Kidney (tissue), 14 donors: Measurements from ENCODE around the gene ZNF786. TPM values are rescaled to one million over a fixed set of nuclear protein-coding genes. Genes with fewer than 3 reads are reported as not detected.

Experiments used
- DNase-seq, 5 donors: peaks; one replicate each; pipeline ENCODE4 v3.0.0-alpha.2; 2013 to 2020
- FAIRE-seq: peaks from 2 replicates; lab custom pipeline; 2012; peaks lifted over from hg19 to GRCh38; lab: Jason Lieb, UNC
- H3K27ac ChIP-seq, 2 donors: one replicate each; pipeline ENCODE4 v1.7.0; 2013; ENCODE audit warnings: low read depth in 2 of 2, low read length in 2 of 2, inconsistent platforms in 1 of 2
- H3K27me3 ChIP-seq: one replicate; pipeline ENCODE4 v1.7.1; 2013; ENCODE audit warnings: low read length, inconsistent platforms; ENCODE audit not compliant: control insufficient read depth, insufficient read depth
- H3K36me3 ChIP-seq, 3 donors: one replicate each; pipeline versions ENCODE4 v1.7.0 to v1.7.1; 2013; ENCODE audit warnings: low read length in 3 of 3, control low read depth in 1 of 3, inconsistent platforms in 1 of 3; ENCODE audit not compliant: insufficient read depth in 3 of 3, control insufficient read depth in 2 of 3
- H3K4me1 ChIP-seq, 3 donors: one replicate each; pipeline versions ENCODE4 v1.7.0 to v1.7.1; 2013; ENCODE audit warnings: low read length in 3 of 3, inconsistent platforms in 1 of 3, low read depth in 1 of 3; ENCODE audit not compliant: control insufficient read depth in 2 of 3, insufficient read depth in 2 of 3
- H3K4me3 ChIP-seq, 3 donors: one replicate each; pipeline versions ENCODE4 v1.7.0 to v1.8.1; 2013; ENCODE audit warnings: low read length in 3 of 3, control low read depth in 1 of 3, inconsistent platforms in 1 of 3
- H3K9ac ChIP-seq, 3 donors: one replicate each; pipeline versions ENCODE4 v1.7.0 to v1.7.1; 2013; ENCODE audit warnings: low read length in 3 of 3, control low read depth in 1 of 3, inconsistent platforms in 1 of 3
- H3K9me3 ChIP-seq, 3 donors: one replicate each; pipeline versions ENCODE4 v1.7.0 to v1.7.1; 2013; ENCODE audit warnings: low read length in 3 of 3, control low read depth in 1 of 3, inconsistent platforms in 1 of 3; ENCODE audit not compliant: control insufficient read depth in 2 of 3, insufficient read depth in 1 of 3
- intact Hi-C: fragments of 100-400 bp; cut with DNase I; formaldehyde crosslinking; loops from one replicate; pipeline ENCODE4 v1.11.1; 2022
- polyA plus RNA-seq: library from polyadenylated mRNA; stranded (reverse); fragments of 350-450 nt; fragmentation: Illumina TruSeq; extraction: RNeasy Lipid Tissue Mini Kit (QIAGEN cat#74804); gene quantifications from one replicate; pipeline ENCODE4 v1.2.3, GENCODE V29; 2014; ENCODE audit warnings: low read depth, low replicate concordance; ENCODE audit not compliant: insufficient read depth
- total RNA-seq: library from RNA; stranded (reverse); fragmentation: NEBNext Ultra II Directional; extraction: Animal tissue kit (Norgen Biotek cat#: 25700); gene quantifications from one replicate; pipeline ENCODE4 v1.2.1, GENCODE V29; 2021
- TF ChIP-seq, protein P1 (sequence below): IDR thresholded peaks from 3 replicates; pipeline ENCODE4 v1.5.1; 2012; ENCODE audit warnings: mild to moderate bottlenecking, moderate library complexity, borderline replicate concordance; ENCODE audit not compliant: insufficient read depth; ENCODE audit errors: extremely low read depth
- donor health status: control.
- donor health status: control.
- donor health status: control.
- donor health status: control.
- donor health status: control.
- donor health status: DM: yes; HTN: yes; CAD: no.
- donor health status: Normal renal cell carcinoma (clear cell type).

ZNF786 gene
- total and polyA plus RNA-seq, 2 donors from 2014 or later = 2.6 to 8.0 TPM

DNA sequence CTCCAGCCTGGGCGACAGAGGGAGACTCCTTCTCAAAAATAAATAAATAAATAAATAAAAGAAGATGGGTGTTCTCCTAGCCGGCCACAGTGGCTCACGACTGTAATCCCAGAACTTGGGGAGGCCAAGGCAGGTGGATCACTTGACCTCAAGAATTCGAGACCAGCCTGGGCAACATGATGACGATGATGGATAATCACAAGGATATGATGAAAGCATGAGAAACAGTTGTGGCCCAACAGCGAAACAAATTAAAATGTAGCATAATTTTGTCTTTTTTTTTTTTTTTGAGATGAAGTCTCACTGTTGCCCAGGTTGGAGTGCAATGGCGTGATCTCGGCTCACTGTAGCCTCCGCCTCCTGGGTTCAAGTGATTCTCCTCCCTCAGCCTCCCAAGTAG is 12.9 kb downstream of the ZNF786 start:
- no peak for DNase-seq

DNA sequence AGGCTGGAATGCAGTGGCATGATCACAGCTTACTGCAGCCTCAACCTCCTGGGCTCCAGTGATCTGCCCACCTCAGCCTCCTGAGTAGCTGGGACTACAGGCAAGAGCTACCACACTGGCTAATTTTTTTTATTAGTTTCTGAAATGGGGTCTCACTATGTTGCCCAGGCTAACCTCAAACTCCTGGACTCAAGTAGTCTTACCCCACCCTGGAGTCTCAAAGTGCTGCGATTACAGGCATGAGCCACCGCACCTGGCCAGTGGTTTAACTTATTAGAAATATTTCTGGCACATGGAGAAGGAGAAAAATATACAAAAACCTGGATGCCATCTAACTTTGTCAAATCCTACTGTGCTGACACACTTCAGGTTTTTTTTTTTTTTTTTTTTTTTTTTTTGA is 15.2 kb downstream of the ZNF786 start:
- Histone ChIP-seq H3K4me3 (no peak overlapping the region), H3K9me3 (no peaks in the 10 kb centered on the region), H3K9ac (no peak overlapping the region), H3K27me3 (no peaks in the 10 kb centered on the region), H3K36me3 (peaks cover 0 to 24% (median 10%) of the 10 kb centered on the region in 3 donors), H3K27ac (no peak overlapping the region), H3K4me1 (no peaks in the 10 kb centered on the region)
- intact Hi-C loops = no loop called here
- FAIRE-seq = no peak
- TF ChIP-seq, protein P1, sequence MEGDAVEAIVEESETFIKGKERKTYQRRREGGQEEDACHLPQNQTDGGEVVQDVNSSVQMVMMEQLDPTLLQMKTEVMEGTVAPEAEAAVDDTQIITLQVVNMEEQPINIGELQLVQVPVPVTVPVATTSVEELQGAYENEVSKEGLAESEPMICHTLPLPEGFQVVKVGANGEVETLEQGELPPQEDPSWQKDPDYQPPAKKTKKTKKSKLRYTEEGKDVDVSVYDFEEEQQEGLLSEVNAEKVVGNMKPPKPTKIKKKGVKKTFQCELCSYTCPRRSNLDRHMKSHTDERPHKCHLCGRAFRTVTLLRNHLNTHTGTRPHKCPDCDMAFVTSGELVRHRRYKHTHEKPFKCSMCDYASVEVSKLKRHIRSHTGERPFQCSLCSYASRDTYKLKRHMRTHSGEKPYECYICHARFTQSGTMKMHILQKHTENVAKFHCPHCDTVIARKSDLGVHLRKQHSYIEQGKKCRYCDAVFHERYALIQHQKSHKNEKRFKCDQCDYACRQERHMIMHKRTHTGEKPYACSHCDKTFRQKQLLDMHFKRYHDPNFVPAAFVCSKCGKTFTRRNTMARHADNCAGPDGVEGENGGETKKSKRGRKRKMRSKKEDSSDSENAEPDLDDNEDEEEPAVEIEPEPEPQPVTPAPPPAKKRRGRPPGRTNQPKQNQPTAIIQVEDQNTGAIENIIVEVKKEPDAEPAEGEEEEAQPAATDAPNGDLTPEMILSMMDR = no peak
- DNase-seq = no peak

More for the DNA sequence above, 12.9 kb downstream of the ZNF786 start:
- FAIRE-seq = no peak
- TF ChIP-seq, protein P1 = no peak
- no peaks in the 10 kb centered on the region for H3K27me3 ChIP-seq
- no peak overlapping the region for H3K27ac ChIP-seq
- H3K4me1 ChIP-seq = no peaks in the 10 kb centered on the region
- no peaks in the 10 kb centered on the region for H3K9me3 ChIP-seq
- peaks cover 0 to 7% (median 5%) of the 10 kb centered on the region in 3 donors for H3K36me3 ChIP-seq
- no peak overlapping the region for H3K4me3 ChIP-seq
- H3K9ac ChIP-seq = no peak overlapping the region
- intact Hi-C loops = no loop called here

DNA sequence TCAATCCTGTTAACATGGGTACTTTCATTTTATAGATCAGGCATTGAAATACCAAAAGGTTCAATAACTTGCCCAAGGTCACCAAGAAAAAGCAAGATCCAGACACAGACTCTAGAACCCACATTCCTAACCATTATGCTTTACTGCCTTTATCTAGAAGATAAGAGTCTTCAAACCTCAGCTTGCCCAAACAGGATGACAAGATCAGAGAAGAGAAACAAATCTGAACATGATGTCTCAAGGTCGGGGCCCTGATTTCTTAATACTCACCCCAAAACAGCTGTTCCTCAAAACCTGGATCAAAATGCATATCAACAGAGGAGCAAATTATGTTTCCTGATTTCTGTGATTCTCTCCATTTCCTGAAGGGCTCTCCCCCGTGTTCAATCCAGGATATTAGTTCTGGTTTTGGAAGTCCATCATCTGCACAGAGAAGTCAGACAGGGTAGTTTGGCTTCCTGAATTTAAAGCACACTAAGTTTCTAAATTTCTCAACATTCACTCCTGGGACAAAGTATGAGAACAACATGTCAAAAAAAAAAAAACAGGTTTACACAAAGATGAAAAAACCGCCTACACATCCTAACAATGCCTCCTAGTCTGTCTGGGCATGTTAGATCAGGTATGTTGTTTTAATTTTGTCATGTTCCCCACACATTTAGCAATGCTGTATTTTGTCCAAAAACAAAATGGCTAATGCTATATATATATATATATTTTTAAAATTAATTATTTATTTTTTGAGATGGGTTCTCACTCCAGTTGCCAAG is 16.2 kb downstream of the ZNF786 start:
- DNase-seq (no peak), FAIRE-seq (no peak)
- Histone ChIP-seq H3K4me3 (no peak overlapping the region), H3K4me1 (no peaks in the 10 kb centered on the region), H3K9me3 (no peaks in the 10 kb centered on the region), H3K36me3 (peaks cover 0 to 28% (median 12%) of the 10 kb centered on the region in 3 donors), H3K9ac (no peak overlapping the region), H3K27me3 (no peaks in the 10 kb centered on the region), H3K27ac (no peak overlapping the region)
- intact Hi-C loops = no loop called here
- TF ChIP-seq, protein P1 = no peak
